BE2C (cell line): ENCODE results near the gene ACOT7.

Experiments used
- DNase-seq: peaks from one replicate; pipeline ENCODE4 v3.0.0-alpha.2; 2020
- H3K27me3 ChIP-seq: fragments of 250-450 bp; sonication (Bioruptor Pico); 2 replicates; pipeline ENCODE4 v1.5.1; 2020; ENCODE audit warnings: mild to moderate bottlenecking
- H3K36me3 ChIP-seq: fragments of 250-450 bp; sonication (Bioruptor Pico); 2 replicates; pipeline ENCODE4 v1.5.1; 2020; ENCODE audit warnings: mild to moderate bottlenecking
- H3K4me1 ChIP-seq: fragments of 250-450 bp; sonication (Bioruptor Pico); 2 replicates; pipeline ENCODE4 v1.5.1; 2020
- H3K4me3 ChIP-seq: 2 replicates; pipeline ENCODE4 v1.5.1; 2011; ENCODE audit warnings: low read depth, low read length
- H3K9me3 ChIP-seq: fragments of 250-450 bp; sonication (Bioruptor Pico); 2 replicates; pipeline ENCODE4 v1.5.1; 2020
- CTCF ChIP-seq: IDR thresholded peaks from 2 replicates; pipeline ENCODE4 v1.5.1; 2012; ENCODE audit warnings: mild to moderate bottlenecking, low read depth, low read length

Gene ACOT7

GRCh38 chr1:6302568-6302967 lies 91.0 kb downstream of the ACOT7 start:
- Histone ChIP-seq H3K9me3 (no peaks in the 10 kb centered on the region), H3K27me3 (no peaks in the 10 kb centered on the region), H3K4me3 (no peak overlapping the region), H3K4me1 (no peaks in the 10 kb centered on the region), H3K36me3 (no peaks in the 10 kb centered on the region)
- no peak for TF ChIP-seq CTCF
- no peak for DNase-seq

- no peaks in the 10 kb centered on the region for H3K36me3 ChIP-seq
- no peak for DNase-seq
- no peaks in the 10 kb centered on the region for H3K4me1 ChIP-seq
- H3K27me3 ChIP-seq: no peaks in the 10 kb centered on the region
- no peak for TF ChIP-seq CTCF
- no peak overlapping the region for H3K4me3 ChIP-seq
- no peaks in the 10 kb centered on the region for H3K9me3 ChIP-seq
These were observed 92.0 kb downstream of the ACOT7 start for GRCh38 chr1:6301526-6301925.

- DNase-seq: no peak
- no peak for TF ChIP-seq CTCF
- no peaks in the 10 kb centered on the region for H3K36me3 ChIP-seq
These were observed 93.1 kb downstream of the ACOT7 start for GRCh38 chr1:6300342-6301048.

GRCh38 chr1:6299557-6300165 lies 93.9 kb downstream of the ACOT7 start:
- Histone ChIP-seq H3K9me3 (no peaks in the 10 kb centered on the region), H3K4me1 (no peaks in the 10 kb centered on the region), H3K4me3 (no peak overlapping the region), H3K36me3 (no peaks in the 10 kb centered on the region), H3K27me3 (no peaks in the 10 kb centered on the region)
- no peak for DNase-seq
- TF ChIP-seq CTCF: no peak

More at GRCh38 chr1:6300342-6301048, 93.1 kb downstream of the ACOT7 start:
- Histone ChIP-seq H3K4me1 (no peaks in the 10 kb centered on the region), H3K4me3 (no peak overlapping the region), H3K27me3 (no peaks in the 10 kb centered on the region), H3K9me3 (no peaks in the 10 kb centered on the region)

GRCh38 chr1:6298940-6299465 lies 94.6 kb downstream of the ACOT7 start:
- H3K4me3 ChIP-seq: no peak overlapping the region
- H3K4me1 ChIP-seq: no peaks in the 10 kb centered on the region
- DNase-seq: no peak
- TF ChIP-seq CTCF: no peak
- H3K36me3 ChIP-seq: peaks cover under 1% of the 10 kb centered on the region; the same call in 1 of the 2 replicates
- H3K9me3 ChIP-seq: no peaks in the 10 kb centered on the region
- no peaks in the 10 kb centered on the region for H3K27me3 ChIP-seq

- peaks cover 3% of the 10 kb centered on the region; the same call in 1 of the 2 replicates for H3K36me3 ChIP-seq
- no peak for DNase-seq
- H3K4me3 ChIP-seq: no peak overlapping the region
- no peaks in the 10 kb centered on the region for H3K27me3 ChIP-seq
- TF ChIP-seq CTCF: no peak
- no peaks in the 10 kb centered on the region for H3K9me3 ChIP-seq
- H3K4me1 ChIP-seq: no peaks in the 10 kb centered on the region
These were observed 95.0 kb downstream of the ACOT7 start for GRCh38 chr1:6298530-6298929.
